ENCODE results near the gene DIRAS3.

GRCh38 chr1:68016381-68016780 lies 34.0 kb downstream of the DIRAS3 start:
- TF ChIP-seq, protein P1, sequence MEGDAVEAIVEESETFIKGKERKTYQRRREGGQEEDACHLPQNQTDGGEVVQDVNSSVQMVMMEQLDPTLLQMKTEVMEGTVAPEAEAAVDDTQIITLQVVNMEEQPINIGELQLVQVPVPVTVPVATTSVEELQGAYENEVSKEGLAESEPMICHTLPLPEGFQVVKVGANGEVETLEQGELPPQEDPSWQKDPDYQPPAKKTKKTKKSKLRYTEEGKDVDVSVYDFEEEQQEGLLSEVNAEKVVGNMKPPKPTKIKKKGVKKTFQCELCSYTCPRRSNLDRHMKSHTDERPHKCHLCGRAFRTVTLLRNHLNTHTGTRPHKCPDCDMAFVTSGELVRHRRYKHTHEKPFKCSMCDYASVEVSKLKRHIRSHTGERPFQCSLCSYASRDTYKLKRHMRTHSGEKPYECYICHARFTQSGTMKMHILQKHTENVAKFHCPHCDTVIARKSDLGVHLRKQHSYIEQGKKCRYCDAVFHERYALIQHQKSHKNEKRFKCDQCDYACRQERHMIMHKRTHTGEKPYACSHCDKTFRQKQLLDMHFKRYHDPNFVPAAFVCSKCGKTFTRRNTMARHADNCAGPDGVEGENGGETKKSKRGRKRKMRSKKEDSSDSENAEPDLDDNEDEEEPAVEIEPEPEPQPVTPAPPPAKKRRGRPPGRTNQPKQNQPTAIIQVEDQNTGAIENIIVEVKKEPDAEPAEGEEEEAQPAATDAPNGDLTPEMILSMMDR (conservative IDR thresholded peaks at IDR 0.05 in 1 of 2, IDR thresholded peaks at IDR 0.05 in 1 of 2; ENCODE audit: low read depth in 1 of 2, low read length in 2 of 2): no peak
- no peak for TF ChIP-seq EZH2 (IDR thresholded peaks at IDR 0.05; ENCODE audit: low read length, missing control alignments)

All from fibroblast of lung (primary cell).